ENCODE measurements around the gene SLC25A5.
A peak's percentile ranks its signal among the peaks of the same experiment; 100 is the strongest.

Gene SLC25A5

GRCh38 chrX:119467433-119467832 lies 811 bp upstream of the SLC25A5 start:
- Histone ChIP-seq H3K27ac (replicated peaks) (no peak overlapping the region), H3K27me3 (ENCODE audit: insufficient read depth, poor library complexity, severe bottlenecking) (no peaks in the 10 kb centered on the region), H3K4me3 (replicated peaks; ENCODE audit: insufficient read depth, low read length) (no peak overlapping the region)
- no peak for DNase-seq (ENCODE audit: low read depth in 1 of 2, low spot score in 1 of 2)
- TF ChIP-seq POLR2AphosphoS5 (IDR thresholded peaks at IDR 0.05; ENCODE audit: low read depth) (no peak), GABPA (IDR thresholded peaks at IDR 0.05; ENCODE audit: low read depth) (no peak), REST (IDR thresholded peaks at IDR 0.05; ENCODE audit: insufficient replicate concordance, low read depth) (no peak), SPI1 (IDR thresholded peaks at IDR 0.05; ENCODE audit: borderline replicate concordance, low read depth) (no peak)
- TF ChIP-seq, protein P1, sequence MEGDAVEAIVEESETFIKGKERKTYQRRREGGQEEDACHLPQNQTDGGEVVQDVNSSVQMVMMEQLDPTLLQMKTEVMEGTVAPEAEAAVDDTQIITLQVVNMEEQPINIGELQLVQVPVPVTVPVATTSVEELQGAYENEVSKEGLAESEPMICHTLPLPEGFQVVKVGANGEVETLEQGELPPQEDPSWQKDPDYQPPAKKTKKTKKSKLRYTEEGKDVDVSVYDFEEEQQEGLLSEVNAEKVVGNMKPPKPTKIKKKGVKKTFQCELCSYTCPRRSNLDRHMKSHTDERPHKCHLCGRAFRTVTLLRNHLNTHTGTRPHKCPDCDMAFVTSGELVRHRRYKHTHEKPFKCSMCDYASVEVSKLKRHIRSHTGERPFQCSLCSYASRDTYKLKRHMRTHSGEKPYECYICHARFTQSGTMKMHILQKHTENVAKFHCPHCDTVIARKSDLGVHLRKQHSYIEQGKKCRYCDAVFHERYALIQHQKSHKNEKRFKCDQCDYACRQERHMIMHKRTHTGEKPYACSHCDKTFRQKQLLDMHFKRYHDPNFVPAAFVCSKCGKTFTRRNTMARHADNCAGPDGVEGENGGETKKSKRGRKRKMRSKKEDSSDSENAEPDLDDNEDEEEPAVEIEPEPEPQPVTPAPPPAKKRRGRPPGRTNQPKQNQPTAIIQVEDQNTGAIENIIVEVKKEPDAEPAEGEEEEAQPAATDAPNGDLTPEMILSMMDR (IDR thresholded peaks at IDR 0.05; ENCODE audit: insufficient read depth, low read length): no peak

- no peaks in the 10 kb centered on the region for H3K27me3 ChIP-seq (ENCODE audit: insufficient read depth, poor library complexity, severe bottlenecking)
- H3K4me3 ChIP-seq (replicated peaks; ENCODE audit: insufficient read depth, low read length): peak overlapping the region; percentile 62
- TF ChIP-seq POLR2AphosphoS5 (IDR thresholded peaks at IDR 0.05; ENCODE audit: low read depth) (0 out of 2 replicates have a peak, but pooled peaks have one; percentile 10), SPI1 (IDR thresholded peaks at IDR 0.05; ENCODE audit: borderline replicate concordance, low read depth) (no peak), GABPA (IDR thresholded peaks at IDR 0.05; ENCODE audit: low read depth) (peak; percentile 54), REST (IDR thresholded peaks at IDR 0.05; ENCODE audit: insufficient replicate concordance, low read depth) (peak; percentile 12)
- TF ChIP-seq, protein P1 (IDR thresholded peaks at IDR 0.05; ENCODE audit: insufficient read depth, low read length): peak; percentile 20
- peak overlapping the region; percentile 90 for H3K27ac ChIP-seq (replicated peaks)
- DNase-seq (ENCODE audit: low read depth in 1 of 2, low spot score in 1 of 2): peak in 1 of 2 experiments; percentile 79
Observed at GRCh38 chrX:119468551-119469312, 488 bp downstream of the SLC25A5 start.

DNA sequence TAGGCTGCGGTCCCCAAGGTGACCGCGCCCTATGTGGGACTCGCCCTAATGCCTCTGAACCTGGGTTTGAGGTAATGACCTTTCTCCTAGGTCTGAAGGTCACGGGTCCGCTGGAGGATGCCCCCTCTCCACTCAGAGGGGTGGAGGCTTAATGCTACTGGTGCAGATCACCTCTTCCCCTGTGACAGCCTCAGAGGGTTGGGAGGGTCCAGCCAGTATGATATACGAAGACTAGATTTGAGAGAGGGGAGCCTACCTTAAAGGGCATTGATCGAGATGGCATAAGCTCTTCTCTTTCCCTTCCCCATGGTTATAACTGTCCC lies 1.0 kb downstream of the SLC25A5 start:
- TF ChIP-seq, protein P1 (IDR thresholded peaks at IDR 0.05; ENCODE audit: insufficient read depth, low read length): no peak
- TF ChIP-seq POLR2AphosphoS5 (IDR thresholded peaks at IDR 0.05; ENCODE audit: low read depth): no peak
- TF ChIP-seq REST (IDR thresholded peaks at IDR 0.05; ENCODE audit: insufficient replicate concordance, low read depth): no peak
- no peak for TF ChIP-seq GABPA (IDR thresholded peaks at IDR 0.05; ENCODE audit: low read depth)
- no peak for TF ChIP-seq SPI1 (IDR thresholded peaks at IDR 0.05; ENCODE audit: borderline replicate concordance, low read depth)
- H3K27me3 ChIP-seq (ENCODE audit: insufficient read depth, poor library complexity, severe bottlenecking): no peaks in the 10 kb centered on the region
- peak overlapping the region; percentile 48 for H3K27ac ChIP-seq (replicated peaks)
- peak in 1 of 2 experiments; percentile 67 for DNase-seq (ENCODE audit: low read depth in 1 of 2, low spot score in 1 of 2)
- H3K4me3 ChIP-seq (replicated peaks; ENCODE audit: insufficient read depth, low read length): peak overlapping the region; percentile 52

Data from HL-60 (cell line).